Transverse colon (tissue), 4 donors: ENCODE results near the gene BMAL1. TPM values are rescaled to one million over a fixed set of nuclear protein-coding genes. Genes with fewer than 3 reads are reported as not detected.

ENCODE experiments used
- DNase-seq: peaks from one replicate; pipeline ENCODE4 v3.0.0-alpha.2; 2019
- H3K27ac ChIP-seq, 4 donors: fragments of 200-600 bp; sonication (generic); 2 replicates each; pipeline ENCODE4 v1.5.1; 2016 to 2018; ENCODE audit warnings: inconsistent platforms in 4 of 4
- H3K27me3 ChIP-seq: fragments of 200-600 bp; sonication (generic); 2 replicates; pipeline ENCODE4 v1.5.1; 2017; ENCODE audit warnings: inconsistent platforms
- H3K36me3 ChIP-seq, 4 donors: fragments of 200-600 bp; sonication (generic); 2 replicates each; pipeline ENCODE4 v1.5.1; 2017 to 2019; ENCODE audit warnings: inconsistent platforms in 4 of 4
- H3K4me1 ChIP-seq, 4 donors: fragments of 200-600 bp; sonication (generic); 2 replicates each; pipeline ENCODE4 v1.5.1; 2017 to 2020; ENCODE audit warnings: inconsistent platforms in 4 of 4
- H3K4me3 ChIP-seq, 4 donors: fragments of 200-600 bp; sonication (generic); 1 replicate in 1 of 4; 2 replicates in 3 of 4; pipeline versions ENCODE4 v1.5.1 to v1.6.1; 2017 to 2019; ENCODE audit warnings: inconsistent platforms in 4 of 4
- H3K9me3 ChIP-seq, 2 donors: fragments of 200-600 bp; sonication (generic); 2 replicates each; pipeline ENCODE4 v1.5.1; 2017 to 2019; ENCODE audit warnings: inconsistent platforms in 2 of 2
- EP300 ChIP-seq: sonication (generic); formaldehyde crosslinking; IDR thresholded peaks from one replicate; pipeline ENCODE4 v1.6.1; 2017; ENCODE audit warnings: antibody characterized with exemption, low read depth
- POLR2A ChIP-seq: fragments of 450-650 bp; IDR thresholded peaks from one replicate; pipeline ENCODE4 v1.6.1; 2016; ENCODE audit warnings: antibody characterized with exemption, mild to moderate bottlenecking, moderate library complexity
- POLR2AphosphoS5 ChIP-seq, 3 donors: sonication (generic); formaldehyde crosslinking; IDR thresholded peaks; one replicate each; pipeline ENCODE4 v1.6.1; 2016; ENCODE audit warnings: antibody characterized with exemption in 3 of 3
- WGBS, 2 donors: methylation state at CpG; one replicate each; pipeline ENCODE4 v1.1.5; 2018; ENCODE audit warnings: low coverage in 1 of 2; 5-methylcytosine and 5-hydroxymethylcytosine counted together
- in situ Hi-C, 4 donors: fragments of 200-750 bp; cut with MboI; loops; one replicate each; pipeline versions ENCODE4 v1.15.0 to v1.15.1; 2017; ENCODE audit warnings: low sequenced_read_pairs in 3 of 4, low pct_ligation_motif_present in 1 of 4, low pct_unique_long_range_greater_than_20kb in 1 of 4
- intact Hi-C: fragments of 100-400 bp; cut with DNase I; formaldehyde crosslinking; loops from one replicate; pipeline ENCODE4 v1.15.1; 2023; ENCODE audit warnings: low total_unique reads
- total RNA-seq, 4 donors: library from RNA; depleted of rRNA; stranded (reverse); fragments of >200 nt; gene quantifications; one replicate each; pipeline ENCODE4 v1.1.0, GENCODE V29; 2016
- TF ChIP-seq, protein P1 (sequence below), 5 experiments: fragments of 200-600 bp in 3 of 5; fragments of 450-650 bp in 2 of 5; sonication (generic) in 3 of 5; IDR thresholded peaks; 1 replicate in 2 of 5; 2 replicates in 3 of 5; pipeline ENCODE4 v1.5.1; 2016 to 2017; ENCODE audit warnings: antibody characterized with exemption in 5 of 5, inconsistent platforms in 3 of 5, mild to moderate bottlenecking in 2 of 5, moderate library complexity in 1 of 5

BMAL1 gene
- total RNA-seq, 4 donors from 2014 or later: 20.7 to 48.6 (median 30.8) TPM

DNA sequence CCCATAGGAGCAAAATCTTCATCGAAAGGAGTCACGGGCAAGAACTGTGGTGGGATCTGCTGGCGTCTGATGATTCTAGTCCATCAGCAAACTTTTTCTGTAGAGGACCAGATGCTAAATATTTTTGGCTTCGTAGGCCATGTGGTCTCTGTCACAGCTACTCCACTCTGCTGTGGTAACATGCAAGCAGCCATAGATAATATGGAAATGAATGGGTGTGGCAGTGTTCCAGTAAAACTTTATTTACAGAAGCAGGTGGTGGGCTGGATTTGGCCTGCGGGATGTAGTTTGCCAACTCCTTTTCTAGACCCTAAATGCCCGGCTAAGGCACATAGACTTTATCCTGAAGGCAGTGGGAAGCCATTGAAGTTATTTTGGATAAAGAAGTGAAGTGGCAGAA is 32.9 kb downstream of the BMAL1 start:
- no peaks in the 10 kb centered on the region for H3K9me3 ChIP-seq
- WGBS, 2 donors: 91 to 92% methylated on average over 2 to 6 of the region's 6 CpGs

DNA sequence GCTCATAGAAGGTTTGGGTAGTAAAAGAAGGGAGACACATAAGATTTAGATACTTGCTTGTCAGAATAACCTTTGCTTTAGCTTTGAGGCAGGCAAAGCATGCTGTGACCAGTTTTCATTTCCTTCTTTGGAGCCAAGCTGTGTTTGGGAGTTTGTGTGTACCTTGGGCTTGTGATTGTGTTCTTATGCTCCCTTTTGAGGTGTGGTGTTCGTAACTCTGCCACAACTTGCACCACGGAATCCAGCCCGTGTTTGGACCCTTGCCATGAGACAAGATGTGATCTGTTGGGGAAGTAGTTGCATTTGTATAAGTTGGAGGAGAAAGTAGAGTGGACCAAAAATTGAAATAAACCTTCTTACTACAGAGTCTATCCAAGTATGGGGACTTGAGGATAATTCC is 34.0 kb downstream of the BMAL1 start:
- Histone ChIP-seq H3K4me1 (peaks cover 0 to 20% (median 3%) of the 10 kb centered on the region in 4 donors), H3K27ac (no peak overlapping the region), H3K36me3 (no peaks in the 10 kb centered on the region), H3K4me3 (no peak overlapping the region), H3K27me3 (no peaks in the 10 kb centered on the region), H3K9me3 (no peaks in the 10 kb centered on the region)
- TF ChIP-seq POLR2A (no peak), POLR2AphosphoS5 (IDR thresholded peaks at IDR 0.05) (no peak), EP300 (no peak)
- TF ChIP-seq, protein P1, sequence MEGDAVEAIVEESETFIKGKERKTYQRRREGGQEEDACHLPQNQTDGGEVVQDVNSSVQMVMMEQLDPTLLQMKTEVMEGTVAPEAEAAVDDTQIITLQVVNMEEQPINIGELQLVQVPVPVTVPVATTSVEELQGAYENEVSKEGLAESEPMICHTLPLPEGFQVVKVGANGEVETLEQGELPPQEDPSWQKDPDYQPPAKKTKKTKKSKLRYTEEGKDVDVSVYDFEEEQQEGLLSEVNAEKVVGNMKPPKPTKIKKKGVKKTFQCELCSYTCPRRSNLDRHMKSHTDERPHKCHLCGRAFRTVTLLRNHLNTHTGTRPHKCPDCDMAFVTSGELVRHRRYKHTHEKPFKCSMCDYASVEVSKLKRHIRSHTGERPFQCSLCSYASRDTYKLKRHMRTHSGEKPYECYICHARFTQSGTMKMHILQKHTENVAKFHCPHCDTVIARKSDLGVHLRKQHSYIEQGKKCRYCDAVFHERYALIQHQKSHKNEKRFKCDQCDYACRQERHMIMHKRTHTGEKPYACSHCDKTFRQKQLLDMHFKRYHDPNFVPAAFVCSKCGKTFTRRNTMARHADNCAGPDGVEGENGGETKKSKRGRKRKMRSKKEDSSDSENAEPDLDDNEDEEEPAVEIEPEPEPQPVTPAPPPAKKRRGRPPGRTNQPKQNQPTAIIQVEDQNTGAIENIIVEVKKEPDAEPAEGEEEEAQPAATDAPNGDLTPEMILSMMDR (IDR thresholded peaks at IDR 0.05): no peak
- in situ Hi-C loops: no loop called here
- 89% methylated on average over 3 of the region's 3 CpGs; no CpG with 5 or more reads in 1 of the 2 donors for whole genome bisulfite sequencing, 2 donors
- intact Hi-C loops: no loop called here
- DNase-seq: no peak

More for the DNA sequence above, 32.9 kb downstream of the BMAL1 start:
- Histone ChIP-seq H3K4me1 (peaks cover 0 to 11% (median 3%) of the 10 kb centered on the region in 4 donors), H3K27ac (no peak overlapping the region), H3K4me3 (no peak overlapping the region), H3K36me3 (no peaks in the 10 kb centered on the region), H3K27me3 (no peaks in the 10 kb centered on the region)
- no peak for DNase-seq
- intact Hi-C loops: no loop called here
- in situ Hi-C loops: no loop called here
- no peak for TF ChIP-seq EP300
- no peak for TF ChIP-seq POLR2A
- no peak for TF ChIP-seq POLR2AphosphoS5 (IDR thresholded peaks at IDR 0.05)
- TF ChIP-seq, protein P1 (IDR thresholded peaks at IDR 0.05): no peak

DNA sequence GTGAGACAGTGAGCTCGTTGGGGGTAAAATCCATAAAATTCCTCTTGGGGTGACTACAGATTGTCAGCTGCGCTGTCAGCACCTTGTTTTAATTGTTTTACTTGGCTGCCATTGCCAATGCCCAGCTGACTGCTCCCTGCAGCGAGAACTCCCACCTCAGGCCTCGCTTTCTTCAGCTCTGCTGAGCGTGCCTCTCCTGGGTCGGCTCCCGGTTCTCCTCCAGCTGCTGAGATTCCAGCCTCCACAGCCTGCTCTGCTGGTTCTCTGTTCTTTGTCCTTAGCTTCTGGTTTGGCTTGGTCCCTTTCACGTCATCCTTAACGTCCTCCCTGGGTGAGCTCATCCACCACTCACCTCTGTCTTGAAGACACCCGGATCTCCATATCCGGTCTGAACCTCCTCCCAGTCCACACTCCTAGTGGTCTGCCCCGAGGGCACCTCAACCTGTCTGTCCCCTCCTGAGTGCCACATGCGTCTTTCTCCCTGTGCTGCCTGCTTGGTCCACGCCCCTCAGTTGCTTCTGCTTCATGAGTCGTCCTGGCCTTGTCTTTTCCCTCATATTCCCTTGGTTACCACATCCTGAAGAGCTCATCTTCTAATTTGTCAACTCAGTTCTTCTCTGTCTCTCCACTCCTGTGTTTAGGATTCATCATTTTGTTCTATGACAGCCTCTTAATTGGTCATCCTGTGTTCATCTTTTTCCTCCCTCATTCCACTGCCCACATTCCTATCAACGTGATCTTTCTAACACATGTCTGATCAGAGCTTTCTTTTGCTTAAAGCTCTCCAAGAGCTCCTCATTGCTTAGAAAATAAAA is 35.6 kb downstream of the BMAL1 start:
- Histone ChIP-seq H3K36me3 (no peaks in the 10 kb centered on the region), H3K27me3 (no peaks in the 10 kb centered on the region), H3K9me3 (no peaks in the 10 kb centered on the region), H3K27ac (no peak overlapping the region), H3K4me1 (peaks cover 4 to 31% (median 9%) of the 10 kb centered on the region in 4 donors), H3K4me3 (no peak overlapping the region)
- TF ChIP-seq POLR2AphosphoS5 (IDR thresholded peaks at IDR 0.05) (no peak), POLR2A (no peak), EP300 (no peak)
- TF ChIP-seq, protein P1 (IDR thresholded peaks at IDR 0.05): no peak
- WGBS, 2 donors: 91 to 92% methylated on average over 4 to 16 of the region's 16 CpGs
- in situ Hi-C loops (no loop called here), intact Hi-C loops (no loop called here)
- no peak for DNase-seq

DNA sequence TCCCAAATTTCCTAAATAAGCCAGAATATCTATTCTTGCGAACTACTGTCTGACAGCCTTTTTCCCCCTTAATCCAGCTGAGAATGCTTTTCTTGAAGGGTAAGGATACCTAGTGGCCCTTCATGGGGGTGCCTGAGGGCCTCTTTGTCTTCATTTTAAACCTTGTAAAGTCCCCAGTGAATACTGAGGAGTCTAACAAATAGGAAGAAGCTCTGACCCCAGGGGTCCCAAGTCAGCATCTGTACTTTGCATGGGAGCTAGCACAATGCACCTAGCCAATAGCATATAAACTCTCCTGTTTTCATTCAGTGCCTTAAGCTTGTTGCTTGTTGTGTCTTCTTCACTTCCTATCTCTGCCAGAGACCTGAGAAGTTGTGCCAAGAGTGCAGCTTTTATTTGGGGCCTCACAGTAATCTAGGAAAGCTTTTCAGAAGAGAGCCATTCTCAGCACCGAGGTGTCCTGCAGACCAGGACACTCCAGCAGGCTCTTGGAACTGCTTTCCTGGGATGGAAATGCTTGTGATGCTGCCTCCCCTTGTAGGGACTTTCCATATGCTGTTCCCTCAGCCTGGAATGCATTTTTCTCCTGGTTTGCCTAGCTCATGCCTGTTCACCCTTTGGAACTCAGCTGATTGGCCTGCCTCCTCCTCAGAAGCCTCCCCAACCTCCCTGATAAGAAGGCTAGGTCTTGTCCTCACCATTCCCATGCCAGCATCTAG is 37.2 kb downstream of the BMAL1 start:
- Histone ChIP-seq H3K27me3 (no peaks in the 10 kb centered on the region), H3K4me1 (peaks cover 16 to 47% (median 19%) of the 10 kb centered on the region in 4 donors), H3K36me3 (no peaks in the 10 kb centered on the region), H3K4me3 (no peak overlapping the region), H3K27ac (no peak overlapping the region), H3K9me3 (no peaks in the 10 kb centered on the region)
- DNase-seq: no peak
- WGBS, 2 donors: 92 to 100% methylated on average over 1 to 2 of the region's 2 CpGs
- in situ Hi-C loops (no loop called here), intact Hi-C loops (no loop called here)
- TF ChIP-seq, protein P1 (IDR thresholded peaks at IDR 0.05): no peak
- TF ChIP-seq EP300 (no peak), POLR2A (no peak), POLR2AphosphoS5 (IDR thresholded peaks at IDR 0.05) (no peak)
